ENCODE results near the gene NAA10. TPM values are rescaled to one million over a fixed set of nuclear protein-coding genes. Genes with fewer than 3 reads are reported as not detected.
A peak's percentile ranks its signal among the peaks of the same experiment; 100 is the strongest.

The NAA10 gene
- total RNA-seq, 1 experiment from 2014 or later: 119 TPM

GRCh38 chrX:153921511-153922446 is 13.1 kb downstream of the NAA10 start:
- in situ Hi-C loops (cut with HindIII; ENCODE audit: low pct_unique_long_range_greater_than_20kb, low sequenced_read_pairs): no loop called here
- no peak for DNase-seq (ENCODE audit: low read depth)

DNA sequence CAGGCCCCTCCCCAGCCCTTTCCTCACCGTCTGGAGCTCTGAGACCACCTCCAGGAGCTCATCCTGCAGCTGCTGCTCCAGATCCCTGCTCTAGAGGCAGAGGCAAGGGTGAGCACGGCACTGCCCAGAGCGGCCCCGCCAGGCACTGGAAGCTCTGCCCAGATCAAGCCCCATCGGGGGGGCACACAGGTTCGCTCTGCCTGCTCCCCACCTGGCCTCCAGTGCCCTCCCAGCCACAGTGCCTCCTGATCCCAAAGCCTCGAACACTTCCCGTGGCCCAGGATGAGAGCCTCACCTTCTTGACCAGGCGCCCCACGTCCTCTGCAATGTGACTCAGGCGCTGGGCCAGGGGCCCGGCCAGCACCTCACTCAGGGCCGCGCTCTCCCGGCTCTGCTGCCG is 13.8 kb downstream of the NAA10 start:
- in situ Hi-C loops (cut with HindIII; ENCODE audit: low pct_unique_long_range_greater_than_20kb, low sequenced_read_pairs): no loop called here

DNA sequence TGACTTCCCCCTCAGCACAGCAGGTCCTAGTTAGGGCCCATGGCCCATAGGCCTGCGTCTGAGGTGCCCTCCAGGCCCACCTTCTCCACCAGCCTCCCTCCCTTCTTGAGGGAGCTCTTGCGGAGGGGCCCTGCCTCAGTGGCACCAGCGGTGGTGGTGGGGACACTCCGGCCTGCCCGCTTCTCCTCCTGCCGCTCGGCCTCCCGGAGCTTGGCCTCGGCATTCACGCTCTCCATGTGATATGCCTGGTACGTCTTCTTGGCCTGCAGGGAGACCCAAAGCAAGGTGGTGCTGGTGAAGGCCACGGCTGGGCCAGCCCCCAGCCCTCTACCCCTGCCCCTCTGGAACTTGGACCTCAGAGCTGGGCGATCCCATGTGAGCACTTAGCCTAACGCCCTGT is 14.3 kb downstream of the NAA10 start:
- DNase-seq (ENCODE audit: low read depth): no peak
- in situ Hi-C loops (cut with HindIII; ENCODE audit: low pct_unique_long_range_greater_than_20kb, low sequenced_read_pairs): no loop called here

More for the DNA sequence above, 13.8 kb downstream of the NAA10 start:
- DNase-seq (ENCODE audit: low read depth): no peak

DNA sequence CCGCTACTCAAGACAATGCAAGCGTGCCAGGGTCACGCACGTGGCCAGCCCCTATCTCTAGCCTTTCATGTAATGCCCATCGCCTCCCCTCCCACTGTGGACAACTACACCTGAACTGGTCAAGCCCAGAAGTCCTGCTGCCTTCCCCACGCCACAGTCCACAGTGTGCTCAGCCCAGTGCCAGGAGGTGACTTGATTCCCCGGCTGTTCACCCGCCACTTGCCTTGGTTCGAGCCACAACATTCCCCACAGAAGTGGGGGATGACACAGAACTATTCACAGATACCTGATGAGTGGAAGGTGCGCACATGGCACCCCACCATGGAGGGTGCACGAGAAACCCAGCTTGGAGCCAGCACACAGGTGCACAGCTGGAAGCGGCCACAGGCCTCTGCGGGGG is 15.6 kb downstream of the NAA10 start:
- DNase-seq (ENCODE audit: low read depth): no peak
- in situ Hi-C loops (cut with HindIII; ENCODE audit: low pct_unique_long_range_greater_than_20kb, low sequenced_read_pairs): no loop called here

DNA sequence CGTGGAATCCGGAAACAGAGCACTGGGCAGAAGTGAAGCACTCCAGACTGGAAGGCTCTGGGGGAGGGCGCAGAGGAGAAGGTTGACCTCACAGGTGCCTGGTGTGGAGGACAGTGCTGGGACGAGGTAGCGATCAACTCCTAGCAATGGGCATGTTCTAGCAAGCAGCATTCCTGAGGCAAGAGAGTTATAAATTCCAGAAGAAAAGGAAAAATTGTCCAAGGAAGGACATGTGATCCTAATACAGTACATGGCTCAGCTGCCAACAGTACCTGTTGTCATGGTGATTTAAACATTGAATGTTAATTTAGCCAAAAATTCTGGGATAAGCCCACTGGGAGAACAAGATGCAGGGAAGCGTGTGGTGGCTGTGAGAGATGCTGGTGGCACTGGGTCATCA is 17.0 kb downstream of the NAA10 start:
- in situ Hi-C loops (cut with HindIII; ENCODE audit: low pct_unique_long_range_greater_than_20kb, low sequenced_read_pairs): no loop called here
- DNase-seq (ENCODE audit: low read depth): no peak

- in situ Hi-C loops (cut with HindIII; ENCODE audit: low pct_unique_long_range_greater_than_20kb, low sequenced_read_pairs): no loop called here
- no peak for DNase-seq (ENCODE audit: low read depth)
Measured at GRCh38 chrX:153913701-153914100, 21.1 kb downstream of the NAA10 start.

DNA sequence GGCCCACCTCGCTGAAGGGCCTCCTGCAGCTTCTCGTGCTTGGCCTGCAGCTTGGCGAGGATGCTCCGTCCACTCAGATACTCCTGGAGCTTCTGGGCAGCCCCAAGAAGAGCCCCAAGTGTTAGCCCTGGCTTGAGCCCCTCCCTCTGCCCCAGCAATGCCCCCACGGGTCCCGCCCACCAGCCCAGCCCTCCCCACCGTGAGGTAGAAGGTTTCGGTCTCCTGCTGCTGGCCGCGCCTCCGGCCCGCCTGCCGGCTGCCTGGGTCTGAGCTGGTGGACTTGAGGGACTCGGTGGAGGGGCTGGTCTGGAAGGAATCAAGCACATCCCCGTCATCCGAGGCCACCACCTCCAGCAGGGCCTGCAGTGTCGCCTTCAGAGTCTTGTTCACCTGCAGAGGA is 21.6 kb downstream of the NAA10 start:
- DNase-seq (ENCODE audit: low read depth): no peak
- in situ Hi-C loops (cut with HindIII; ENCODE audit: low pct_unique_long_range_greater_than_20kb, low sequenced_read_pairs): no loop called here

DNA sequence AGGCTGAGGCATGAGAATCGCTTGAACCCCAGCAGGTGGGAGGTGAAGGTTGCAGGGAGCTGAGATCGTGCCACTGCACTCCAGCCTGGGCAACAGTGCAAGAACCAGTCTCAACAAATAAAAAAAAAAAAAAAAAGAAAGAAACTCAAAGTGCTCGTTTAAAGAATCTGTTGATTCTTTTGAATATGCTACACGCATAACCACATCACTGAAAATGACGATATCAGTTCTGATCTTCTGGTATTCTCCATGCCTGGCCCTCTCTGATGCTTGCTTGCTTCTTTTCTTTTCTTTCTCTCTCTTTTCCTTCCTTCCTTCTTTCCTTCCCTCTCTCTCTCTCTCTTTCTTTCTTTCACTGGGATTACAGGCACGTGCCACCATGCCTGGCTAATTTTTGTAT is 23.0 kb downstream of the NAA10 start:
- in situ Hi-C loops (cut with HindIII; ENCODE audit: low pct_unique_long_range_greater_than_20kb, low sequenced_read_pairs): no loop called here
- no peak for DNase-seq (ENCODE audit: low read depth)

GRCh38 chrX:153910446-153910845 is 24.4 kb downstream of the NAA10 start:
- in situ Hi-C loops (cut with HindIII; ENCODE audit: low pct_unique_long_range_greater_than_20kb, low sequenced_read_pairs): no loop called here

GRCh38 chrX:153909980-153910360 is 24.9 kb downstream of the NAA10 start:
- in situ Hi-C loops (cut with HindIII; ENCODE audit: low pct_unique_long_range_greater_than_20kb, low sequenced_read_pairs): no loop called here
- DNase-seq (ENCODE audit: low read depth): no peak

More at GRCh38 chrX:153910446-153910845, 24.4 kb downstream of the NAA10 start:
- no peak for DNase-seq (ENCODE audit: low read depth)

GRCh38 chrX:153909024-153909979 is 25.5 kb downstream of the NAA10 start:
- in situ Hi-C loops (cut with HindIII; ENCODE audit: low pct_unique_long_range_greater_than_20kb, low sequenced_read_pairs): no loop called here
- peak; percentile 63 for DNase-seq (ENCODE audit: low read depth)

- no peak for DNase-seq (ENCODE audit: low read depth)
- in situ Hi-C loops (cut with HindIII; ENCODE audit: low pct_unique_long_range_greater_than_20kb, low sequenced_read_pairs): no loop called here
Measured at GRCh38 chrX:153908219-153908860, 26.5 kb downstream of the NAA10 start.

DNA sequence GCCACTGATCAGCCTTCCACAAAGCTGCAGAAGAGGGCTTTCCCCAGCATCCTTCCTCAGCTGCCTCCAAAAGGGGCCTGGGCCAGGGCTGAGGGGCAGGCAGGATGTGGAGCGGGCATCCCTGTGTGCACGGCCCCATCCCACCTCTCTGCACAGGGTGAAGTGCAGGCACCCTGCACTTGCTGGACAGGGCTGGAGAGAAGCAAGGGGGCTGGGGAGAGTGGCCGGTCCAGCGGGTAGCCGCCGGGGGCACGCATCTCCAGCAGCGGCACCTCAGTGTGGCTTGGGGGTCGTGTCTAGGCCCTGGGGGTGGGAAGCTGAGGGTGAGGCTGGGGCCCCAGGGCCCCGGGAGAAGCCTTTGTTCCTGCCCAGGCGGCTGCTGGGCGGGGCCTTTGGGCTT is 27.4 kb downstream of the NAA10 start:
- no peak for DNase-seq (ENCODE audit: low read depth)
- in situ Hi-C loops (cut with HindIII; ENCODE audit: low pct_unique_long_range_greater_than_20kb, low sequenced_read_pairs): no loop called here

DNA sequence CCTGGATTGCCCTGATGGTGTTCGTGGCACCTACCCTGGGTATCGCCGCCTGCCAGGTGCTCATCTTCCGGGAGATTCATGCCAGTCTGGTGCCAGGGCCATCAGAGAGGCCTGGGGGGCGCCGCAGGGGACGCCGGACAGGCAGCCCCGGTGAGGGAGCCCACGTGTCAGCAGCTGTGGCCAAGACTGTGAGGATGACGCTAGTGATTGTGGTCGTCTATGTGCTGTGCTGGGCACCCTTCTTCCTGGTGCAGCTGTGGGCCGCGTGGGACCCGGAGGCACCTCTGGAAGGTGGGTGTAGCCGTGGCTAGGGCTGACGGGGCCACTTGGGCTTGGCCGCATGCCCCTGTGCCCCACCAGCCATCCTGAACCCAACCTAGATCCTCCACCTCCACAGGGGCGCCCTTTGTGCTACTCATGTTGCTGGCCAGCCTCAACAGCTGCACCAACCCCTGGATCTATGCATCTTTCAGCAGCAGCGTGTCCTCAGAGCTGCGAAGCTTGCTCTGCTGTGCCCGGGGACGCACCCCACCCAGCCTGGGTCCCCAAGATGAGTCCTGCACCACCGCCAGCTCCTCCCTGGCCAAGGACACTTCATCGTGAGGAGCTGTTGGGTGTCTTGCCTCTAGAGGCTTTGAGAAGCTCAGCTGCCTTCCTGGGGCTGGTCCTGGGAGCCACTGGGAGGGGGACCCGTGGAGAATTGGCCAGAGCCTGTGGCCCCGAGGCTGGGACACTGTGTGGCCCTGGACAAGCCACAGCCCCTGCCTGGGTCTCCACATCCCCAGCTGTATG is 28.5 kb downstream of the NAA10 start:
- DNase-seq (ENCODE audit: low read depth): no peak
- in situ Hi-C loops (cut with HindIII; ENCODE audit: low pct_unique_long_range_greater_than_20kb, low sequenced_read_pairs): no loop called here

- no peak for DNase-seq (ENCODE audit: low read depth)
- in situ Hi-C loops (cut with HindIII; ENCODE audit: low pct_unique_long_range_greater_than_20kb, low sequenced_read_pairs): no loop called here
Measured at GRCh38 chrX:153905481-153906095, 29.2 kb downstream of the NAA10 start.

GRCh38 chrX:153903991-153904957 is 30.6 kb downstream of the NAA10 start, which contains the start of gene AVPR2:
TSS of gene AVPR2 (plus strand) at chrX:153904673. CDS start at chrX:153905146, 473 bp downstream.
- DNase-seq (ENCODE audit: low read depth): no peak
- in situ Hi-C loops (cut with HindIII; ENCODE audit: low pct_unique_long_range_greater_than_20kb, low sequenced_read_pairs): no loop called here
